Fibroblast of villous mesenchyme (primary cell): ENCODE results near the gene MRGPRE. TPM values are rescaled to one million over a fixed set of nuclear protein-coding genes. Genes with fewer than 3 reads are reported as not detected.

Experiments used
- DNase-seq: peaks from one replicate; pipeline ENCODE4 v3.0.0-alpha.2; 2010; ENCODE audit warnings: low read depth
- H3K4me3 ChIP-seq: 2 replicates; pipeline ENCODE4 v1.5.1; 2011; ENCODE audit warnings: low read depth, mild to moderate bottlenecking, low read length
- total RNA-seq: library from RNA; depleted of rRNA; stranded (reverse); fragments of >200 nt; gene quantifications from 2 replicates; pipeline ENCODE4 v1.2.3, GENCODE V29; 2012
- TF ChIP-seq, protein P1 (sequence below): IDR thresholded peaks from 2 replicates; pipeline ENCODE4 v1.5.1; 2012; ENCODE audit warnings: low read depth, mild to moderate bottlenecking, low read length; ENCODE audit not compliant: insufficient read depth

Gene MRGPRE
- total RNA-seq, 1 donor: not detected

GRCh38 chr11:3223932-3224381 lies 8.3 kb downstream of the MRGPRE start:
- no peak for DNase-seq
- H3K4me3 ChIP-seq: no peak overlapping the region
- TF ChIP-seq, protein P1, sequence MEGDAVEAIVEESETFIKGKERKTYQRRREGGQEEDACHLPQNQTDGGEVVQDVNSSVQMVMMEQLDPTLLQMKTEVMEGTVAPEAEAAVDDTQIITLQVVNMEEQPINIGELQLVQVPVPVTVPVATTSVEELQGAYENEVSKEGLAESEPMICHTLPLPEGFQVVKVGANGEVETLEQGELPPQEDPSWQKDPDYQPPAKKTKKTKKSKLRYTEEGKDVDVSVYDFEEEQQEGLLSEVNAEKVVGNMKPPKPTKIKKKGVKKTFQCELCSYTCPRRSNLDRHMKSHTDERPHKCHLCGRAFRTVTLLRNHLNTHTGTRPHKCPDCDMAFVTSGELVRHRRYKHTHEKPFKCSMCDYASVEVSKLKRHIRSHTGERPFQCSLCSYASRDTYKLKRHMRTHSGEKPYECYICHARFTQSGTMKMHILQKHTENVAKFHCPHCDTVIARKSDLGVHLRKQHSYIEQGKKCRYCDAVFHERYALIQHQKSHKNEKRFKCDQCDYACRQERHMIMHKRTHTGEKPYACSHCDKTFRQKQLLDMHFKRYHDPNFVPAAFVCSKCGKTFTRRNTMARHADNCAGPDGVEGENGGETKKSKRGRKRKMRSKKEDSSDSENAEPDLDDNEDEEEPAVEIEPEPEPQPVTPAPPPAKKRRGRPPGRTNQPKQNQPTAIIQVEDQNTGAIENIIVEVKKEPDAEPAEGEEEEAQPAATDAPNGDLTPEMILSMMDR: no peak

DNA sequence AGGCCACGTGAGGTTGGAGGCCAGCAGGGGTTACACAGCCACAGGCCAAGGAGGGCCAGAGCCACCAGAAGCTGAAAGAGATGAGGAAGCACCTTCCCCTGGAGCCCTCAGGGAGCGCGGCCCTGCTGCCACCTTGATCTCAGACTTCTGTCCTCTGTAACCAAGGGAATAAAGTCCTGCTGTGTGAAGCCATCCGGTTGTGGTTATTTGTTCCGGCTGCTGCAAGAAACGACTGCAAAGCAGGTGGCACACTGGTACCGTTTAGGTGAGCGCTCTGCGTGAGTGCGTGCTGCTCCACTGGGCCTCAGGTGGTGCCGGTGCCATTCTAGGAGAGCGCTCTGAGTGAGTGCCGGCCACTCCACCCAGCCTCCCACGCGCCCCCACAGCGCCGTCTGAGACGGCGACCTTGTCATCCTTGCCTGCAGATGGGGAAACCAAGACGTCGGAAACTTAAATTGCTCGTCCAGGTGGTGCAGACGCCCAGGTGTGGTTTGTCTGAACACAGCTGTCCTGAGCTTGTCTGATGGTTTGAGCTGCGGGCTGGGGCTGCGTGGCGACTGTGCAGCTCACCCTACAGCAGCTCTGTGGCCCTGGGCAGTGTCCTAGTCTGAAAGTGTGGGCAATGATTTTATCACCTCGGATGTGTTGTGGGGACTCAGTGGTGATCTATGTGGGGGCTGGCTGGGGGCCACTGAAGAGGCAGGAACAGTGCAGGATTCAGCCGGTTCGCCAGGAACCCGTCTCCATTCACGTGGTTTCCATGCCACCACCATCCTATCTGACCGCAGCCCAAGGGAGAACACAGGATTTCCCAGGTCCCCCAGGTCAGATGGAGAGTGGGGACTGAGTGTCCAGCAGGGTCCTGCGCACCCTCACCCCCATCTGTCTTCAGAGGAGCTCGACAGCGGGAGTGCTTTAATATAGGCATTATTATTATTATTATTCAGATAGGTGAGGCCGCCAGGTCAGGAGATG lies 9.0 kb downstream of the MRGPRE start:
- TF ChIP-seq, protein P1: no peak
- no peak overlapping the region for H3K4me3 ChIP-seq
- DNase-seq: no peak

- TF ChIP-seq, protein P1: no peak
- no peak for DNase-seq
- no peak overlapping the region for H3K4me3 ChIP-seq
Measured at GRCh38 chr11:3222003-3222855, 10.0 kb downstream of the MRGPRE start.

- H3K4me3 ChIP-seq: no peak overlapping the region
- peak; percentile 45 for DNase-seq
- TF ChIP-seq, protein P1: no peak
Measured at GRCh38 chr11:3221408-3222002, 10.7 kb downstream of the MRGPRE start.

DNA sequence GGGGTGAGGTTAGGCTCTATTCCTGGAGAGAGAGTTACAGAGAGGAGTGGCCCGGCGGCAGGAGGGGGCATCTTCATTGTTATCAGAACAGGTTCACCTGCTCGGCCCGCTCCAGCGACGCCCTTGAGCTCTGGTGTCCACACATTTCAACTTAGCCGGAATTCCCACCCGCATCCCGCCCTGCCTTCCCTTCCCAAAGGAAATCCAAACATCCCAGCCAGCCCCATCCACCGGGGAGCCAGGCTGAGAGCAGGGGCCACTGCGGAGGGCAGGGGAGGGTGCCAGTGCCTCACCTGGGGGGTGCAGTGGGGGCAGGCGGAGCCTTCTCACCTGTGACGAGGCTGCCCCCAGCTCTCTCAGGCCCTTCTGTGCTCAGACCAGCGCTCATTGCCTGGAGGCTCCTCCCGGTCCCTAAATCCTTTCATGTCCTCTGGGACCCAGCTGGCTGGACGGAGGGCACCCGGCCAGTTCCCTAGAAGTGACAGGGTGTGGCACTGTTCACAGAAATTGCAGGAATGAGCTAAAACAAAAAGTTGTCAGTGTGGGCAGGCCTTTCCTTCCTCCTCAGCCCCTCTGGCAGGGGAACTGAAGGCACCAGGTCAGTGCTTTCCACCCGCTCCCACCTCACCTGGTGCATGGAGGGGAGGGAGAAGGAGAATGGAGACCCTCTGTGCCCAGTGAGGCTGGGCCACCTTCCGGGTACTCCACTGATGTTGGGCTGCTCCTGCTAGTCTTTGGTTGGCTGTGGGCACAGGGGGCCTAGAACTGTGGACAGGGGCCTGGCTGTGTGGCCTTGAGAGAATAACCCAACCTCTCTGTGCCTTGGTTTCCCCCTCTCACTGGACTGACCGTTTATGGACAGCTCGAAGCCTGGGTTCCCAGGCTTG lies 11.5 kb downstream of the MRGPRE start:
- H3K4me3 ChIP-seq: no peak overlapping the region
- no peak for DNase-seq
- TF ChIP-seq, protein P1: no peak

GRCh38 chr11:3220101-3220500 lies 12.1 kb downstream of the MRGPRE start:
- TF ChIP-seq, protein P1: no peak
- H3K4me3 ChIP-seq: no peak overlapping the region
- no peak for DNase-seq
